ENCODE measurements around the gene ZNF358. TPM values are rescaled to one million over a fixed set of nuclear protein-coding genes. Genes with fewer than 3 reads are reported as not detected.

Gene ZNF358
- total and polyA plus RNA-seq, 2 of the 13 experiments (the other 11 are each of a cell fraction or from before 2014, with no cell fraction given), result 9.1 to 37.0 TPM

- TF ChIP-seq HNRNPL (IDR thresholded peaks at IDR 0.05; ENCODE audit: low read depth, low read length) (0 out of 2 replicates have a peak, but pooled peaks have one; percentile 28), ZNF572 (CRISPR knock-in tag; IDR thresholded peaks at IDR 0.05) (no peak), ZFP41 (CRISPR knock-in tag; IDR thresholded peaks at IDR 0.05; ENCODE audit: borderline replicate concordance) (0 out of 2 replicates have a peak, but pooled peaks have one; percentile 60), ZGPAT (CRISPR knock-in tag; IDR thresholded peaks at IDR 0.05) (peak; percentile 96), ATM (IDR thresholded peaks at IDR 0.05; ENCODE audit: borderline replicate concordance) (no peak), ZBTB14 (CRISPR knock-in tag; IDR thresholded peaks at IDR 0.05) (peak; percentile 48; the same call in 1 of the 2 replicates), ZNF430 (CRISPR knock-in tag; IDR thresholded peaks at IDR 0.05) (no peak), PHF5A (CRISPR knock-in tag; IDR thresholded peaks at IDR 0.05; ENCODE audit: low read depth, unreplicated experiment) (peak; percentile 80), HNRNPUL1 (IDR thresholded peaks at IDR 0.05; ENCODE audit: low read depth, low read length) (peak; percentile 66; the same call in 1 of the 2 replicates), ATF6 (CRISPR knock-in tag; conservative IDR thresholded peaks at IDR 0.05) (peak; percentile 48; the same call in 1 of the 2 replicates), ESRRA (CRISPR knock-in tag; IDR thresholded peaks at IDR 0.05; ENCODE audit: low read depth) (peak; percentile 68; the same call in 1 of the 2 replicates), NR0B2 (CRISPR knock-in tag; IDR thresholded peaks at IDR 0.05) (peak; percentile 92; the same call in 1 of the 2 replicates), KAT8 (CRISPR knock-in tag; IDR thresholded peaks at IDR 0.05) (peak; percentile 99), SP5 (CRISPR knock-in tag; IDR thresholded peaks at IDR 0.05; ENCODE audit: borderline replicate concordance, low read depth) (peak; percentile 93), SRF (IDR thresholded peaks at IDR 0.05; ENCODE audit: low read depth, low read length) (no peak), GTF3A (CRISPR knock-in tag; conservative IDR thresholded peaks at IDR 0.05) (0 out of 2 replicates have a peak, but pooled peaks have one; percentile 72), ZNF160 (CRISPR knock-in tag; IDR thresholded peaks at IDR 0.05) (peak; percentile 82; the same call in 1 of the 2 replicates), ZNF704 (CRISPR knock-in tag; IDR thresholded peaks at IDR 0.05; ENCODE audit: borderline replicate concordance) (0 out of 2 replicates have a peak, but pooled peaks have one; percentile 54), RFX1 (IDR thresholded peaks at IDR 0.05) (no peak), HINFP (CRISPR knock-in tag; IDR thresholded peaks at IDR 0.05; ENCODE audit: low read depth) (peak; percentile 63; the same call in 1 of the 2 replicates)
These were observed 6.4 kb downstream of the ZNF358 start, which contains the start of gene MCOLN1 (continued) for GRCh38 chr19:7522072-7522922.

Data from HepG2 (cell line).